ENCODE data around the gene HYI. TPM values are rescaled to one million over a fixed set of nuclear protein-coding genes. Genes with fewer than 3 reads are reported as not detected.

Gene HYI
- total RNA-seq, 4 donors from 2014 or later = 127 to 210 (median 169) TPM

DNA sequence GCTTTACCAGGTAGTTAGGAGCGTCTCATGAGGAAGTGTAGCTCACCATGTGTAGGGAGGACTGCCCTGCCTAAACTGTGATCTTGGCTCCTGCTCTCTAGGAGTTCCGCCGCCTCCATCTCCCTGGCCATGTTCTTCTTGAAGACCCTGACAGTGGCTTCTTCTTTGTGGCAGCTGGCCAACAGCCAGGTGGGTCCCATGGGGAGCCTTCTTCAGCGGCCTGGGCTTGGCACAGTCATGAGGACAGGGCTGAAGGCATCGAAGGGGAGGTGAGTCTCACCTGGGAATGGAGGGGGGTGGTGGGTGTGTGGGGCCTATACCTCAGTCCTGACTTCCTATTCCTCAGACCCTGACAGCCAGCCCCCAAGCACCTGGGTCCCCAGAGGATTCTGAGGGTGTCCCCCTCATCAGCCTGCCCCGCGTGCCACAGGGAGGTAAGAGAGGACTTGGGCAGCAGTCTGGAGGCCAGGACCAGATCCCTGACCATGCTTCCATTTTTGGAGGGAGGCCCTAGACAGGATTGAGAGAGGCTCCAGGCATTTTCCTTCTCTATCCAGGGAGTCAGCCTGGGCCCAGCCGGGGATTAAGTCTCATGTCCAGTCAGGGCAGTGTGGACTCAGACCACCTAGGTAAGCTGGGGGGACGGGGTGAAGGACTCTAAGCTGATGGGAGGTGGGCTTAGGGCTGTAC is 21.4 kb downstream of the HYI start:
- Histone ChIP-seq H3K9me3 (no peaks in the 10 kb centered on the region), H3K27ac (no peak overlapping the region), H3K4me3 (no peak overlapping the region), H3K36me3 (peaks cover 0 to 78% (median 5%) of the 10 kb centered on the region in 3 donors), H3K4me1 (peaks cover 0 to 10% (median 0%) of the 10 kb centered on the region in 4 donors), H3K27me3 (no peaks in the 10 kb centered on the region)
- DNase-seq = peak in 2 of 3 donors; percentile 43 to 44
- TF ChIP-seq POLR2A (IDR thresholded peaks at IDR 0.05) = no peak
- TF ChIP-seq, protein P1, sequence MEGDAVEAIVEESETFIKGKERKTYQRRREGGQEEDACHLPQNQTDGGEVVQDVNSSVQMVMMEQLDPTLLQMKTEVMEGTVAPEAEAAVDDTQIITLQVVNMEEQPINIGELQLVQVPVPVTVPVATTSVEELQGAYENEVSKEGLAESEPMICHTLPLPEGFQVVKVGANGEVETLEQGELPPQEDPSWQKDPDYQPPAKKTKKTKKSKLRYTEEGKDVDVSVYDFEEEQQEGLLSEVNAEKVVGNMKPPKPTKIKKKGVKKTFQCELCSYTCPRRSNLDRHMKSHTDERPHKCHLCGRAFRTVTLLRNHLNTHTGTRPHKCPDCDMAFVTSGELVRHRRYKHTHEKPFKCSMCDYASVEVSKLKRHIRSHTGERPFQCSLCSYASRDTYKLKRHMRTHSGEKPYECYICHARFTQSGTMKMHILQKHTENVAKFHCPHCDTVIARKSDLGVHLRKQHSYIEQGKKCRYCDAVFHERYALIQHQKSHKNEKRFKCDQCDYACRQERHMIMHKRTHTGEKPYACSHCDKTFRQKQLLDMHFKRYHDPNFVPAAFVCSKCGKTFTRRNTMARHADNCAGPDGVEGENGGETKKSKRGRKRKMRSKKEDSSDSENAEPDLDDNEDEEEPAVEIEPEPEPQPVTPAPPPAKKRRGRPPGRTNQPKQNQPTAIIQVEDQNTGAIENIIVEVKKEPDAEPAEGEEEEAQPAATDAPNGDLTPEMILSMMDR (IDR thresholded peaks at IDR 0.05) = no peak

- Histone ChIP-seq H3K27ac (no peak overlapping the region), H3K4me3 (no peak overlapping the region), H3K4me1 (peaks cover 0 to 10% (median 0%) of the 10 kb centered on the region in 4 donors), H3K9me3 (no peaks in the 10 kb centered on the region), H3K27me3 (no peaks in the 10 kb centered on the region), H3K36me3 (peaks cover 0 to 85% (median 5%) of the 10 kb centered on the region in 3 donors)
- peak in 1 of 3 donors; percentile 34 for DNase-seq
- no peak for TF ChIP-seq POLR2A (IDR thresholded peaks at IDR 0.05)
- TF ChIP-seq, protein P1 (IDR thresholded peaks at IDR 0.05) = no peak
These were observed 22.1 kb downstream of the HYI start for GRCh38 chr1:43431676-43432075.

GRCh38 chr1:43430831-43431230 is 22.9 kb downstream of the HYI start:
- TF ChIP-seq, protein P1 (IDR thresholded peaks at IDR 0.05) = no peak
- TF ChIP-seq POLR2A (IDR thresholded peaks at IDR 0.05) = no peak
- no peak overlapping the region for H3K27ac ChIP-seq
- H3K4me3 ChIP-seq = no peak overlapping the region
- H3K27me3 ChIP-seq = no peaks in the 10 kb centered on the region
- H3K36me3 ChIP-seq = peaks cover 0 to 91% (median 5%) of the 10 kb centered on the region in 3 donors
- no peak for DNase-seq
- H3K4me1 ChIP-seq = peaks cover 0 to 8% (median 0%) of the 10 kb centered on the region in 4 donors
- no peaks in the 10 kb centered on the region for H3K9me3 ChIP-seq

DNA sequence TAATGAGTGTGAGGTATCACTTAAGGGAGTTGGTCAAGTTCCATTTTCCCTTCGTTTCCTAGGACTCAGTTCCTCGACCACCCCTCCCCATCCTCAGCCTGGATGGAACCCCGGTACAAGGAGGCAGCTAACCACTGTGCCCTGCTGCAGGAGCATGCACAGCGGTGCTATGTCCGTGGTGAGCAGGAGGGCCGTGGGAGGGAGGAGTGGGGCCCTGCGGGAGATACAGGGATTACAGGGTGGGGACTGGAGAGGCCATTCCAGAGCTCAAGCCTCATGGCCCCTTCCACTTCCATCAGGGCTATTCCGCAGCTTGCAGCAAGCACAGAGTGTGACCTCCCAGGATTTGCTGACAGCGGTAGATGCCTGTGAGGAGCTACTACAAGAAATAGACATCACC is 25.8 kb downstream of the HYI start:
- Histone ChIP-seq H3K9me3 (no peaks in the 10 kb centered on the region), H3K27ac (no peak overlapping the region), H3K4me1 (no peaks in the 10 kb centered on the region), H3K36me3 (peaks cover 0 to 94% (median 5%) of the 10 kb centered on the region in 3 donors), H3K4me3 (no peak overlapping the region), H3K27me3 (no peaks in the 10 kb centered on the region)
- TF ChIP-seq, protein P1 (IDR thresholded peaks at IDR 0.05) = no peak
- TF ChIP-seq POLR2A (IDR thresholded peaks at IDR 0.05) = no peak
- DNase-seq = peak in 1 of 3 donors; percentile 38

DNA sequence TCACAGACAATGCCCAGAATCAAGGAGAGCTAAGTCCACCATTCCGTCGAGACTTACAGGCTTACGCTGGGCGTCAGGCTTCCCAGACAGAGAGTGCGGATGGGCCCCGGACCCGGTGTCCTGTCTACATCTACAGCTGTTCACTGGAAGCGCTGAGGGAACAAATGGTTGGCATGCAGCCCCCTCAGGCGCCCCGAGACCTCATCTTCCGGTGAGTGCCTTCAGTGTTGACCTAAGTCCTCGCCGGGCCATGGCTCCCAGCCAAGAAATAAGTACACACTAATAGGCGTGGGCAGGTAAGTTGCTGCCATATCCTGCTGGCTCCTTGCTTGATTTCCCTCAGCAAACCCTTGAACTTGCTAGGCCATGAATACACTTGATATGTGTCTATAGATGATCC is 26.2 kb downstream of the HYI start:
- no peak overlapping the region for H3K4me3 ChIP-seq
- no peaks in the 10 kb centered on the region for H3K9me3 ChIP-seq
- no peak overlapping the region for H3K27ac ChIP-seq
- no peaks in the 10 kb centered on the region for H3K27me3 ChIP-seq
- TF ChIP-seq, protein P1 (IDR thresholded peaks at IDR 0.05) = no peak
- no peak for TF ChIP-seq POLR2A (IDR thresholded peaks at IDR 0.05)
- H3K4me1 ChIP-seq = no peaks in the 10 kb centered on the region
- peaks cover 0 to 94% (median 5%) of the 10 kb centered on the region in 3 donors for H3K36me3 ChIP-seq
- DNase-seq = peak in 1 of 3 donors; percentile 53
